ENCODE results near the gene CNOT4.
"Not testable (repeated sequence)": the region's sequence is repeated elsewhere in the genome, so short reads cannot be mapped to it uniquely, and the experiment has no call there.

The CNOT4 gene

DNA sequence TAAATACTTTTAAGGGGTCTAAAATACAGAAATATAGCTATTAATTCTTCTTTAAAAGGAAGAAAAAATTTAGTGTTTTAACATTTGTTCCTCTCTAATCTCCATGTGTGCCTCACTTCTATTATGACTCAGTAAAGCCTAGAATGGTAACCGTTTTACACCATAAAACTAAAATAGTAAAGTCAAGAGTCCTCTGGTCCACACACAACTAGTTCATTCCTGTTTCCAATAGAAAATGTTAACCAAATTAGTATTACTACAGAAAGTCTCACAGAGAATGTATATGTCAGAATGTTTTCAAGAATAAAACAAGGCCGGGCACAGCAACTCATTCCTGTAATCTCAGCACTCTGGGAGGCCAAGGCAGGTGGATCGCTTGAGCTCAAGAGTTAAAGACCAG, 55.8 kb downstream of the CNOT4 start:
- no peak for DNase-seq (ENCODE audit: low spot score)

DNA sequence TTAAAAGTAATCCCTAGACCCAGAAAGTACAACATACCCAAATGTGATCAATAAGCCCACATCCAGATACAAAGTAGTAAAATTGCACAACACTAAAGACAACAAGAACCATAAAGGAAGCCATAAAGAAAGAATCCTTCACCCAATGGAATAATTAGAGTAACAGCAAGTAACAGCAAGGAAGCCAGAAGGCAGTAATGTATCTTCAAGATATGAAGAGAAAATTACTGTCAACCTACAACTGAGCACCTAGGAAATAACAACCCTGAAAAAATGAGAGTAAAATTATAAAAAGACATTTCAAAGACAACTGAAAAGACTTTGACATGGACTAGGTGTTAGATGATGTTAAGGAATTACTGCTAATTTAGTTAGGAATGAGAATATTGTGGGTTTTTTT, 60.5 kb downstream of the CNOT4 start:
- no peak for DNase-seq (ENCODE audit: low spot score)

DNA sequence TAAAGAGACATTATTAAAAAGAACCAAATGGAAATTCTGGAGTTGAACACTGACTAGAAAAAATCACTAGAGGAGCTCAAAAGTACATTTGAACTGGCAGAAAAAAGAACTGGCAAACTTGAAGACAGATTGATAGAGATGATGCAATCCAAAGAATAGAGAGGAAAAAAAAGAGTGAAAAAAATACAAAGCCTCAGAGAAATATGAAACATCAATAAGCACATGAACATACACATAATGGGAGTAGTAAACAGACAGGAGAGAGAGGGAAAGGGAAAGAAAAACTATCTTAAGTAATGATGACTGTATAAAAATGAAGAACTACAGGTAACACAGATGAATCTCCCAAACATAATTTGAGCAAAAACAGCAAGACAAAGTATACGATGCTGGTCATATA, 61.1 kb downstream of the CNOT4 start:
- no peak for DNase-seq (ENCODE audit: low spot score)

DNA sequence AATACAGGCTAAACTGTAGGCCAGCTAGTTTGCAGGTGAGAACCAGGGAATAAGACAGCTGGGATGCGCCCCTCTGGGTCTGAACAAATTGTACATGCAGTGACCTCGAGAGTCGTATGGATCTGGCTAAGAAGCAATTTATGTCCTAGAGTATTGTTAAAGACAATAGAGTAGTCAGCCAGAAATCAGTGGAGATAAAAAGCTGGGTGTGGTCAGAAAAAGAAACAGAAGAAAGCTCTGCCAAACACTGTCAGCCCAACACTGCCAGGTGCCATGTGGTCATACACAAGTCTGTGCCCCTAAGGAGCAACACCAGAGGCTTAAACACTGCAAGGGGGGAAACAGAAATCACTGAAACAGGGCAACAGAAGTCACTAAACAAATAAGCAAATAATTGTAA, 62.2 kb downstream of the CNOT4 start:
- DNase-seq (ENCODE audit: low spot score), result no peak

DNA sequence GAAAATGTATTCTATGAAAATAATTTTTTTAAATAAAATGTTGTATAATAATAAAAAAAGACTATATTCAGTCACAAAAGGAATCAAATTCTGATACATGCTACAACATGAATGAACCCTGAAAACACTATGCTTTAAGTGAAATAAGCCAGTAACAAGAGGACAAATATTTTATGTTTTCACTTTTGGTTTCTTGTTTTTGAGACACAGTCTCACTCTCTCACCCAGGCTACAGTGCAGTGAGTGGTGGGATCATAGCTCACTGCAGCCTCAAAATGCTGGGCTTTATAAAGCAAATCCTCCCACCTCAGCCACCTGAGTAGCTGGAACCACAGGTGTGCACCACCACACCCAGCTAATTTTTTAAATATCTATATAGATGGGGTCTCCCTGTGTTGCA, 64.2 kb downstream of the CNOT4 start:
- DNase-seq (ENCODE audit: low spot score), result no peak

DNA sequence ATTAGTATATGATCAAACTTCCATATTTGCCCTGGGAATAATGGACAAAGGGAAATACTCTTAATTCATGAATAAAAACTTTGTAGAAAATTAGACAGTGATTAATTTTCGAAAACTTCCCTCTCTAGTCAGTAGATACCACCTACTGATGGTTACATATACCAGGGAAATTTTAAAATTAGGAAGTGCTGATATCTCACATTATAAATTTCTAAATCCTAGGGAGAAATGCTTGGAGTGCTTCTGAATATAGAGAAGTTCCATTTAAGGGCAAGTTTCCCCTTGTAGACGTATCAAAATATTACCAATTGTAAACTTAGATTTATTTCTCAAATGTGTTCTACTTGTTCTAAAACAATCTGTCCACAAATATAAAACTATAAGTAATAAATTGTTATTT, 64.6 kb downstream of the CNOT4 start:
- DNase-seq (ENCODE audit: low spot score), result not testable (repeated sequence)

DNA sequence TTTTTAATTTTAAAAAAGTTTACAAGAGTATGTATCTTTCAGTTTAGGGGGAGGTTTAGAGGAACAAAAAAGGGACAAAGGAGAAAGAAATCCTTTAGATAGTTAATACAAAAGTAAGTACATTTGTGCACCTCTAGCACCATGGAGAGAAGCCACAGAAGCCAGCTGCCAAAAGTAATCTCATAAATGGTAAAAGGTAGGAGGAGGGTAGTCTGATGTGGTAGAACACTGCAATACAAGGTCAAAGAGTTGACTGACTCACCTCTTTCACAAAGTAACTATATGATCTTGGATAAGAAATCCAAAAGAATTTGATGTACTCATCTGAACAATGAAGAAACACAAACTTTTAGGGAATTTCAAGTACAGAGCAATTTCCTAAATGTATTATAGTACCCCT, 68.1 kb downstream of the CNOT4 start:
- DNase-seq (ENCODE audit: low spot score), result no peak

DNA sequence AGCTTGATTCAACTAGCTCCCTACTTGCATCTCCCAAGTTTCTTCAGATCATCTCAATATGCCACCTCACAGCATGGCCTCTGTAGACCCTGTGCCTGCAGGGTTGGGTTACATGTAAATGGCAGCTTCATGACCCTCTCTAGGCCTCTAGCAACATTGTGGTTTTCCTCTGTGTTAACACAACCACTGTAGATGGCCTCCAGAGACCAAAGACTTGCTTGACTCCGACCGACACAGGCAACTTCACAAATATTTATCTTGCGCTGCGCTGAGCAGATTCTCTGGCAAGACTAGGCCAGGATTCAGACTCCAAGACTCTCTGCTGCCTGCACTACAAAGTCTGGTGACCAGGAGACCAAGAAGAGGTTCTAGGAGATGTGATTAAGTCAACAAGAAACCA, 75.9 kb downstream of the CNOT4 start:
- DNase-seq (ENCODE audit: low spot score), result no peak

DNA sequence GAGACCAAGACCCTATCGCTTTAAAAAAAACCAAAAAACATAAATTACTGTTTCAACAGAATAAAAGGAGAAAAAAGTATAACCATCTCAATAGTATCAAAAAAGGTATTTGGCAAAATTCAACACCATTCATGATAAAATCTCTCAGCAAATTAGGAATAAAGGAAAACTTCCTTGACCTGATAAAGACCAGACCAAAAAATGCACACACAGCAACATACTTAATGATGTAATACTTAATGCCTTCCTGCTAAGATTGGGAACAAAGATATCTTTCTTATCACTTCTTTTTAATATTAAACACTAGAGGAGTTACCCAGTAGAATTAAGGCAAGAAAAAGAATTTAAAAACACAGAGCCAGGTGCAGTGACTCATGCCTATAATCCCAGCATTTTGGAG, 79.3 kb downstream of the CNOT4 start:
- DNase-seq (ENCODE audit: low spot score), result no peak

DNA sequence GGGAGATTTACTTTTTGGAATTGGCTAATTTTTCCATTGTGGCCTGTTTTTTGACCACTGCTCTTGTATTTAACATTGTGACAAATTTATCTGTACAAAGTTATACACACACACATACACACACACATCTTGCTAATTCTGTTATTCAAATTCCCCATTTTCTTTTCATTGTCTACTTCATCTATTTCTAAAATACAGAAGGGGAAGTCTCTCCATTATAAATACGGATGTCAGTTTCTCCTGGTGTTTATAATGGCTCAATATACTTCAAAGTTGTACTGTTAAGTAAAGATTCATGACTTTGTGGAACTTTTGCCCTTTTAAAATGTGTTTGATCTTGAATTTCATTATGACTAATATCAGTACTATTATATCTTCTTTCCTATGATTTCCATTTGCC, 81.0 kb downstream of the CNOT4 start:
- no peak for DNase-seq (ENCODE audit: low spot score)

DNA sequence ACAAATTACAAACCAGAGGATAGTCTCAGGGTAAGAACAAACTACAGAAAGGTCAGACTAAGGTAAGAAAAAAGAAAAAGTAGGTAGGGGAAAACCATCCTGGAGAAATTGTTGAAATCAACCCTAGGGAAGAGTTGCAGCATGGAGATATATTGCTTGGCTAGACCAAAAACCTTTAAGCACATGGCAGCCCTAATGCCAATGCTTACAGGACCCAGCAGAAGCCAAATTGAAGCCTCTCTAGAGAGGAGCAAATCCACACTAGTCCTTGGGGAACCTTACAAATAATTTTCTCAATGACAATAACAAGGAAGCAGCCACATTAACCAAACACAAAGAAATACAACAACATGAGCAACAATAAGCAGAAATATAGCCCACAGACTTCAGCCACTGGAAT, 81.9 kb downstream of the CNOT4 start:
- DNase-seq (ENCODE audit: low spot score), result no peak

DNA sequence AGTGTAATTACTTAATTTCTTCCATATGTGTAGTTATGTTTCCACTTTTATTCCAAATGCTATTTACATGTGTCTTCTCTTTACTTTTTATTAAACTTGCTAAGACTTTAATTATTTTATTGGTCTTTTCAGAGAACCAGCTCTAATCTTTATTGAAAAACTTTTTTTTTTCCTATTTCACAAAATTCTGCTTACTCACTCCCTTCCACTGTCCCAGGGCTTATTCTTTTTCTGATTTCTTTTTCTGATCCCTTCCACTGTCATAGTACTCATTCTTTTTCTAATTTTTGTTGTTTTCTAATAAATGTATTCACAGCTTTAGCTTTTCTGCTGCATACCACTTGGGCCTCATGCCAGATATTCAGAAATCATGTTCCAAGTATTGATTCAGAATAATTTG, 82.7 kb downstream of the CNOT4 start:
- no peak for DNase-seq (ENCODE audit: low spot score)

DNA sequence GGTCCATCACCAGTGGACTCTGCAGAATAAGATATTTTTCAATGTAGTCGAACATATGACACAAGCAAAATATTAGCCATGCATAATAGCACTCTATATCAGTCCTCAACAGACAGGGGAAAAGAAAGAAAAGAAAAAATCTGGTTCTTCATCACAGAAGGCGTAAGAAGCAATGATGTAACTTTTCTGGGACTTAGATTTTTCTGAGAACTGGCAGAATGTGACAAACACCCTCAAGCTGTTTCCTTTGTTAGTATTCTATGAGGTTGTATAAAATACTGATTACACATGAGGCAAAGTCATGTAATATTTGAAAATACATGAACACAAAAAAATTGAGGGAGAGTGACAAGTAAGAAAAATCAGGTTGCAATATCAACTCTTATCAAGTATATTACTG, 84.9 kb downstream of the CNOT4 start:
- no peak for DNase-seq (ENCODE audit: low spot score)

DNA sequence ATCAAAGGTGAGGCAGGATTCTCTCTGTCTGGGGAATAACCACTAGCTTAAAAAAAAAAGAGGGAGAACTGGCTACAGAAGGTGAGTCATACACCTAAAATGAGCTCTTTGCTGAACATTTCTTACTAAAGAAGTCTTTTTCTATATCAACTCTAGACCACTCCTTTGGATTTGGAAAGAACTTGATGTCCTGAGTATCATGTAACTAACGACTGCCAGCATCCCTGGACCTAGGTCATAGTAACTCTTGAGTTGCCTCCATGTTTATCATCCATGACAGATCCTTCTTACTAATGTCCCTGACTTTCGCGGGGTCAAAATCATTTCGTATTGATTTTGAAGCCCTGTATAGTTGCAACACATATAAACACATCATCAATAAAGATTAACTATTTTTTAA, 89.1 kb downstream of the CNOT4 start:
- DNase-seq (ENCODE audit: low spot score), result no peak

DNA sequence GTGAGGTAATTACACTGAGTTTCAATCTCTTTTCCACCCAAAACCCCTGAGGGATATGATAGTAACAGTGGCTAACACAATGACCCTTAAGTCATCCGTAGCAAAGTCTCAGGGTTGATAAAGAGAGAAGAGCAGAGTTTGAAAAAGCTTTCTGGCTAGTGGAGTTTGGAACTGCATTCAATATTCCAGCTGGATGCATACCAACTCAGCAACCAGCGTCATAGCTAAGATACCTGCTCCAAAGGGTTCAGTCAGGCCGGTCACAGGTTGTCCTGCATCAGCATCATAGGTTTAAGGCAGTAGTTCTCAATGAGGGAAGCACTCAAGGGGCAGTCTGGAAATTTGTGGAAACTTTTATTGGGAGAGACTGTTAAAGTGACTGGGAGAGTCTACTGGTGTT, 93.5 kb downstream of the CNOT4 start:
- DNase-seq (ENCODE audit: low spot score), result no peak

DNA sequence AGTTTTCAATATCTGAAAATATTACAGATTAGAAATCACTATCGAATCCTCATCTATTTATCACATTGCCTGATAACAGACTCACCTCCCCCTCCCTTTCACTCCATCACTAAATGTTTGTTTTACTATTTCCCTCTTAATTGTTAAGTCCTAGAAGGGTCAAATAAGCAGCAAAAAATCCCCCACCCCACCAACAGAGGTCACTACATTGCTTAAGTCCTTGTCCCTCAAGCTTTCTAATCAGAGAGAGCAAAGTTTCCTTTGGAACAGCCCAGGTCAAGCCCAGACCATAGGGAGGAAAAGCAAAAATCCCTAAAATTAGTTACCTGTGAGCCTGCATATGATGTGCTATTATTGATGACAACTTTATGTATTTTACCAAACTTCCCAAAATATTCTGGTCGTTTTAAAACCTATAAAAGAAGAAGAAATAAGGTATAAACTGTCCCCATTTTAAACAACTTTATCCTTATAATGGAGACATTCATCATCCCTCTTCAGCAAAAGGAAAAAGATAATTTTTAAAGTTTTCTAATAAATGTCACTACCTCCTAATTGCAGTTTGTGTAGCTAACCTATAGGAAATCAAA, 95.0 kb downstream of the CNOT4 start:
- DNase-seq (ENCODE audit: low spot score), result peak; percentile 55

DNA sequence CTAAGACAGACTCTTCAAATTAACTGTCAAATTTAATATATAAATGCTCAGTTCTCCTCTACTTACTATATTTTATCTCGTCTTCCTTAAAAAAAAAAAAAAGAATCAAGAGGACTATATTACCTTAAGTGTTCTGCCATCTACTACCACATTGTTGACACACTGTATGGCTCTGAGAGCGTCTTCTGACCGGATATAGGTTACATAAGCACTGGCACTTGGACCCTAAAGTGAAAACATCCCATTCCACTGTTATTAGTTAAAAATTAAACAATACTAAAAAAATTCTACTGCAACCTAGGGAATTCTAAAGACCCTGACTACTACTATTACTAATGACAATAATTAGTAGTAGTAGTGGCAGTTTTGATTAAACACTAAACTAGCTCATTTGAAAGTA, 95.7 kb downstream of the CNOT4 start:
- no peak for DNase-seq (ENCODE audit: low spot score)

DNA sequence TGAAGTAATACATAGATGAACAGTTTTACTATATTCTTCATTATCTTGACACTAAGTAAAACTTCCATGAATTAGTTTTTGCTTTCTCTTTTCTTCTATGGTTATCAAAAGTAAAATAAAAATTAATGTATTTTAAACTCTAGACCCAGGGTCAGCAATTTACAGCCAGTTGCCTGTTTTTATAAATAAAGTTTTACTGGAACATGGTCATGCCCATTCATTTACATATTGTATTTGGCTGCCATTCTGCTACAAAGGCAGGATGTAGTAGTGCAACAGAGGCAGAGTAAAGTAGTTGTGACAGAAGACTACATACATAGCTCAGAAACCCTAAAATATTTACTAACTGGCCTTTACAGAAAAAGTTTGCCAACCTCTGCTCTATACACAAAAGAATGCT, 98.8 kb downstream of the CNOT4 start:
- DNase-seq (ENCODE audit: low spot score), result no peak

DNA sequence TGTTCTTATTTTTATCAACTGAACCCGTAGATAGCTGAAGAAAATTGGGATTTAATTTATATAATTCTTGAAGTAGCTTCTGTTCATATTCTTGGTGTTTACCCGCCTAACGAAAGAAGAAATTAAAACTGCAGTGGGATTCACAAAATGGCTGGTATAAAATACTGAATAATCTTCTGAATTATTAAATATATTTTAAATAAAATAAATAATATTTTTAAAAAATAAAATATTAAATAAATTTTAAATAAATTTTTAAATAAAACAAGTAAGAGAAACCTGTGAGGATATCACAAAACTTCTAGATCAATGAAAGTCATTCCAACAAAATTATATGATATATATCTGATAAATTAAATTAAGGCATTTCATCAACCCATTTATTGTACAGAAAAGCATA, 99.4 kb downstream of the CNOT4 start:
- DNase-seq (ENCODE audit: low spot score), result no peak

DNA sequence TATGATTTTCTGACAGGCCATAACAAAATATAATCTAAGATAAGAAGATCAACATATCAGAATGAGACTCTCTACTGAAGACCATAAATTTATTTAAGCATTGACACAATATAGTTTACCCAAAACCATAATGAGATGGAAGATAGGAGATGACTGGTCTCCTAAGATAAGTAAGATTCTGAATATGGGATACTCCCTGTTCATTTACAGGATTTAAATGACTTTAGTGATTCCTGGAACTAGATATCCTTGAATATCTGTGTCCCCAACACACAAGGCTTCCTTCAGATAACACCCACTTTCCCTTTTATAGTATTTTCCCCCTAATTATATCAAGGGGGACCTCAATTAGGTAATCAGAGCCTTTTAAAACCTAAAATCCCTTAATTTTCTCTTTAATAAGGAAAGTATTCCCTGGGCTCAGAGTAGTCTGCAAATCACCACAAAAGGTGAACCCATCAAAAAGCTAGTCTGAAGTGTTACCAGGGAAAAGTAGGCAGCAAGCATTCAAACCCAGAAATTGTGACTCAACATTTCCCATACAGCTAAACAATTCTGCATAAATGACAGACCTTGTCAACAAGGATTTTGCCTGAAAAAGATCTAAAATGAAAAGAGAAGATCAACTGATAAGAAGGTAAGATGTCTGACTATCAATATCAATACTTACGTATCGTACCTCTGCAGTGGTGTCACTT, 99.9 kb downstream of the CNOT4 start:
- DNase-seq (ENCODE audit: low spot score), result no peak

DNA sequence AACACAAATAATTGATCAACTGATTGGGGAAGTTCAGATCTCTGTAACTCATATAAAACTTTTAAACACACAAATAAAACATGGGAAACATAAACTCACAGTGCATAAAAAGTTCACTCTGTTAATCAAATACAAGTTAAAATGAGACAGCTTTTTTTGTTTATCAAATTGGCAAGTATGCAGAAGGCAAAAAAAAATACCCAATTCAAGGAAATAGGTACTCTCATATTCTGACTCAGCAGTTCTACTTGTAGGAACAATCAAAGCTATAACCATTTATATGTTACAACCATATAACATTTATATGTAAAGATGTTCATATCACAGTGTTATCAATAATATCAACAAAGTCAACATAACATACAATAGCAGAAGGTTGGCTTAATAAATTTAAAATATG, 102.0 kb downstream of the CNOT4 start:
- no peak for DNase-seq (ENCODE audit: low spot score)

DNA sequence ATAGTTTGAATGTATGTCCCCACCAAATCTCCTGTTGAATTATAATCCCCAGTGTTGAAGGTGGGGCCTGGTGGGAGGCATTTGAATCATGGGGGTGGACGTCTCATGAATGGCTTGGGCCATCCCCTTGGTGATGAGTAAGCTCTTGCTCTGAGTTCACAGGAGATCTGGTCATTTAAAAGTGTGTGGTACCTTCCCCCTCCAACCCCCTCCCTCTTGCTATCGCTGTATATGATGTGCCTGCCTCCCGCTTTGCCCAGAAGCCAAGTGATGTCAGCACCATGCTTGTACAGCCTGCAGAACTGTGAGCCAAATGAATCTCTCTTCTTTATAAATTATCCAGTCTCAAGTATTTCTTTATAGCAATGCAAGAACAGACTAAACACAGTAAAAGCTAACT, 103.0 kb downstream of the CNOT4 start:
- DNase-seq (ENCODE audit: low spot score), result no peak

DNA sequence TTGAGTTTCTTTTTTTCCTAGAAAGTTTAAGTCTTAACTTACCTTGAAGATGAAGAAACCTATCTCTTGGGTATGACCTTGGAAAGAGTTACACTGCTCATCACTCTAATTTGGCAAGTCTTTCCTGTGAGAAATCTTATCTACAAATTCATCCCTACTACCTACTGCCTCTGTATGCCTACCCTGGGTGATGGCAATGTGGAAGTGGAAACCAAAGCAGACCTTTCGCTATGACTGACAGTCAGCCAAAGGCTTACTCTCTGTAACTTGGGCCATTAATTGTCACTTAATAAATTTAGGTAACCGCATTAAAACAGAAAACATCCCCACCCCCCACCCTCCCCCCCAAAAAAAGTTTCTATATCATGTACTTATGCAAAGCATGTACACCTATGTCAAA, 103.9 kb downstream of the CNOT4 start:
- no peak for DNase-seq (ENCODE audit: low spot score)

DNA sequence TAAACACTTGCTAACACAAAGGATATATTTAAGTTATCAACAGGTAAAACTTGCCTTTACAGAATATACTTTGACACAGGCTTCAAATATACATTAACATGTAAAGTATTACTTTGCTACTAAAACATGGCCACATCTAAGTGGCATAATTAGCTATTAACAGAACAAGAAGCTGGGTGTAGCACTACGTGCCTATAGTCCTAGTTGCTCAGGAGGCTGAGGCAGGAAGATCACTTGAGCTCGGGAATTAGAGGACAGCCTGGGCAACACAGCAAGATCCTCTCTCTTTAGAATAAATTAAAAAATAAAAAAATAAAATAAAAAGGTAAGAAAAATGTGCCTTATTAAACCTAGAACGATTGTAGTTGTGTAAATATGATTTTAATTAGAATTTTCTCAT, 106.6 kb downstream of the CNOT4 start:
- DNase-seq (ENCODE audit: low spot score), result no peak
